ENCODE measurements around the gene SEC62.

Gene SEC62

DNA sequence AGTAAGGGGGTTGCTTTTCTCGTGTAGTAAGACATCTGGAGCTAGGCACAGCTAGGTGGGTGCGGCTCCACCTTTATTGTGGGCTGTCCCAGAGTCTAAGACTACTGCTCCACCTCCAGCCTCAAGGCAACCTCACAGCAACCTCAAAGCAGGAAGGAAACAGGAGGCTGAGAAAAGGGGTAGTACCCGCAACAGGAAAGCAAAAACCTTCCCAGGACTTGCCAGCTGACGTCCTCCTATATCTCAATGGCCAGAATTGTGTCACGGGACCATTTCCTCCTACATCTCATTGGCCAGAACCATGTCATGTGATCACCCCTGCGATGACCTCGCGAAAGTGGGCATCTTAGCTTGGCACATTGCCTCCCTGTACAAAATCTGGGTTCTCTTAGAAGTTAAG lies 66.9 kb downstream of the SEC62 start:
- no peak overlapping the region for H3K27ac ChIP-seq (ENCODE audit: low read depth, low read length)
- no peak overlapping the region for H3K9ac ChIP-seq (ENCODE audit: low read length)
- peaks cover 3% of the 10 kb centered on the region for H3K27me3 ChIP-seq (ENCODE audit: control insufficient read depth, insufficient read depth, low read length)
- no peaks in the 10 kb centered on the region for H3K4me1 ChIP-seq (ENCODE audit: control insufficient read depth, insufficient read depth, low read length)
- H3K36me3 ChIP-seq (ENCODE audit: control insufficient read depth, insufficient read depth, low read length): no peaks in the 10 kb centered on the region
- H3K4me3 ChIP-seq (ENCODE audit: low read length): no peak overlapping the region

DNA sequence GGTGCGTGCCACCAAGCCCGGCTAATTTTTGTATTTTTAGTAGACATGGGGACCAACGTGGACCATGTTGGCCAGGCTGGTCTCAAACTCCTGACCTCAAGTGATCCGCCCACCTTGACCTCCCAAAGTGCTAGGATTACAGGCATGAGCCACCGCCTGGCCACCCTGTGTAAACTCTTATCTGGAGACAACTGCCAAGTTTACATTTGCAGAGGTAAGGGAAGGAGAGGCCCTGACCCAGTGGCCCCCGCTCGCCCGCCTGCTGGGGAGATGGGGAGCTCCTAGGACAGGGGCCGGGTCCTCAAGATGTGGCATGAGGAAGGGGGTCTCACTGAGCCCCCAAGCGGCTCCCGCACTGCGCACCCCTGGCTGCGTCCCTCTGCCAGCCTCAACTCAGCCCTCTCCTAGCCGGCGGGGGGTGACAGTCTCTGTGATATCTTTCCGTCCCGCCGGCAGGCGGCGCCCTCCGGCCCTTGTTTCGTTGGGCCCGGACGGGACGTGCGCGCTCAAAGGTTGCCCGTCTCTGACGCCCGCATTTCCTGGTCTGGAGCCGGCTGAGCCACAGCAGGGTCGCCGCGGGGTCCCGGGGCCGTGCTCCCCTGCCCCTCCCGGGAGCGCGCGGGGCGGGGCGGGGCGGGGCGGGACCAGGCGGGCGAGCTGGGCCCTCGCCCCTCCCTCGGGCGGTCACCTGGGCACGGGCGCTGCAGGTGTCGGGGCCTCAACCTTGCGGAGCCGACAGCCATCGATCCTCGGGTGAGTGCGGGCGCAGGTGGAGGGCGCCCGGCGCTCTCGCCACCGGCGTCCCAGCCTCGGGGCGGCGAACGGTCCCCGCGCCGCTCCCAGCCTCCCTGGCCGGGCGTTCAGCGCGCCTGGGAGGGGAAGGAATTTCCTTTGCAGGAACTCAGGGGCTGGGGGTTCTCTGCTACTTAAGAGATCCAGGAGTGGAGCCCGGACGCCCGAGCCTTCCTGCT lies 71.1 kb downstream of the SEC62 start, which contains the start of gene GPR160:
Gene GPR160 (plus strand): TSS at position 533 of the 971 bp plus-strand sequence. CDS start 45,978 bp downstream, outside the sequence.
- Histone ChIP-seq H3K36me3 (ENCODE audit: control insufficient read depth, insufficient read depth, low read length) (no peaks in the 10 kb centered on the region), H3K4me3 (ENCODE audit: low read length) (peak within 1 kb of the TSS; percentile 62), H3K27ac (ENCODE audit: low read depth, low read length) (no peak within 1 kb of the TSS), H3K4me1 (ENCODE audit: control insufficient read depth, insufficient read depth, low read length) (no peaks in the 10 kb centered on the region), H3K27me3 (ENCODE audit: control insufficient read depth, insufficient read depth, low read length) (peaks cover 3% of the 10 kb centered on the region), H3K9ac (ENCODE audit: low read length) (peak within 1 kb of the TSS; percentile 62)

DNA sequence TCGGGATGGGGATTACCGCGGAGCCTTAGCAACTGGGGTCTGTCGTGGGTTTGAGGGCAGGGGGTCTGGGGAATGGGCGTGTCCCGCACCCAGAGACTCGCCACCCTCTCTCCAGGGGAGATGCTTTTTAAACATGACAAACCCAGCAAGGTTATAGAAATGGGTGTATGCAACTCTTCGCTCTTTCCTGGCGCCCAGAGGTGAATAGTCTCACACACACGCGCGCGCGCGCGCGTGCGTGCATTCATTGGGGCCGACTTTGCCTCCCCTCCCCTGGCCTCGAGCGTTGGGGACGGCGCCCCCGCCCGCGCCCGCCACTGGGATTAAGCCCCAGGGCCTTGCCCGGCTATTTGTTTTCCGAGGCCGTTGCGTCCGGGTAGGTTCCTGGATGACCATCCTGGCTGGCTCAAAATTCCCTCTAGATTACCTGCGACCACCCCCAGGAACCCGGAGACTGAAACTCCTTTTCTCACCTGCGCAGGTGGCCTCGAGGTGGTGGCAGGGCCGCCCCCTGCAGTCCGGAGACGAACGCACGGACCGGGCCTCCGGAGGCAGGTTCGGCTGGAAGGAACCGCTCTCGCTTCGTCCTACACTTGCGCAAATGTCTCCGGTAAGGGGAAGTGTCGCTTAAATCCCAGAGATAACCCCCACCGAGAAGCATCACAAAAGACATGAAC lies 72.0 kb downstream of the SEC62 start:
- Histone ChIP-seq H3K9ac (ENCODE audit: low read length) (peak overlapping the region; percentile 62), H3K27ac (ENCODE audit: low read depth, low read length) (no peak overlapping the region), H3K4me3 (ENCODE audit: low read length) (peak overlapping the region; percentile 62), H3K27me3 (ENCODE audit: control insufficient read depth, insufficient read depth, low read length) (peaks cover 3% of the 10 kb centered on the region), H3K36me3 (ENCODE audit: control insufficient read depth, insufficient read depth, low read length) (no peaks in the 10 kb centered on the region), H3K4me1 (ENCODE audit: control insufficient read depth, insufficient read depth, low read length) (no peaks in the 10 kb centered on the region)

DNA sequence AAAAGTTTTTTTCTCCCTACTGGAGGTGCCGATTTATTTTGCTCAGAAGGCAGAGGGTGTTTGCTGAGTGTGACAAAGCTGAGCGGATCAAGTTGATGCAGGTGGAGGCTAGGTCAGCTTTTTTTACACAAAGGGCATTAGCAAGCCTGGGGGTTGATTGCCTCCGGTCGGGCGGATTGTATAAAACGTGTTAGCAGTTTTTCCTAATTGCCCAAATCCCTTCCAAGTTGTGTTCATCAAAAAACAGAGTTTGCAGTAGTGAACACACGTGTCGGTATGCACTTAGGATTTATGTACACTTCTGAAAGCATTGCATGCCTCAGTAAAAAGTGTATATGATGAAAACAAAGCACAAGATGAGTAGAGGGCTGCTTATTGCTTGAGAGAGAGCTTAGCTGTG lies 73.8 kb downstream of the SEC62 start:
- Histone ChIP-seq H3K9ac (ENCODE audit: low read length) (no peak overlapping the region), H3K27ac (ENCODE audit: low read depth, low read length) (no peak overlapping the region), H3K27me3 (ENCODE audit: control insufficient read depth, insufficient read depth, low read length) (peaks cover 3% of the 10 kb centered on the region), H3K4me1 (ENCODE audit: control insufficient read depth, insufficient read depth, low read length) (no peaks in the 10 kb centered on the region), H3K4me3 (ENCODE audit: low read length) (peak overlapping the region; percentile 20), H3K36me3 (ENCODE audit: control insufficient read depth, insufficient read depth, low read length) (peaks cover 2% of the 10 kb centered on the region)

DNA sequence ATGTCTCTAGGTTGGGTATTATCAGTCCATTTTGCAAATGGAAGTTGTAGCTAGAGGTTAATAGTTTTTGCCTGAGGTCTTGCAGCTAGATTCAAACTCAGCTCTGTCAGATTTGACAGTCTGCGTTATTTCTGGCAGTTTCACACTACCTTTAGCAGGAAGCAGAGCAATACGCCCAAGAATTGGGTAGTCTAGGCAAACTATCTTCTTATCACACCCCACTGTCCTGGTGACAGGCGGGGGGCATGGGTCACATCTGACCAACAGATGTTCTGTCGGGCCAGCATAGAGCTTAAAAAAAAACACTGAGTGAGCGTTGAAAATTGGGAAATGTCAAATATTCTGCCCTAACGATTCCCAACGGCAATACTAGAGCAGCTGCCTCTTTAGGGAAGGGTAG lies 76.9 kb downstream of the SEC62 start:
- H3K27ac ChIP-seq (ENCODE audit: low read depth, low read length): no peak overlapping the region

DNA sequence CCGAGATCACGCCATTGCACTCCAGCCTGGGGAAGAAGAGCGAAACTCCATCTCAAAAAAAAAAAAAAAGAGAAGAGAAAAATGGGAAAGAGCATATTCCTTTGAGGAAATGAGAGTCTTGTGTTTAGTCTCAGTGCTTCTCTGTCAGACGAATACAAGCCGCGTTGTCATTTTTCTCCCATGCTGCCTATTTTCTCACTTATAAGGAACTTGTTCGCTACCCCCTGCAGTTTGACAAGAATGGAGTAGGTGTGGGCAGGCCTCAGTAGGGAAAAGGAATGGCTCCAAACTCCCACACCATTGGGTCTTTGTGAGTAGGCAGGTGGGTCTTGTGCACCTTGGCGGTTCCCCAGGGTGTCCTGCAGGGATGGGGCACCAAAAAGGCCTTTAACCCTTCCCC lies 77.7 kb downstream of the SEC62 start:
- no peaks in the 10 kb centered on the region for H3K4me1 ChIP-seq (ENCODE audit: control insufficient read depth, insufficient read depth, low read length)
- no peak overlapping the region for H3K27ac ChIP-seq (ENCODE audit: low read depth, low read length)
- no peak overlapping the region for H3K9ac ChIP-seq (ENCODE audit: low read length)
- H3K27me3 ChIP-seq (ENCODE audit: control insufficient read depth, insufficient read depth, low read length): no peaks in the 10 kb centered on the region
- no peak overlapping the region for H3K4me3 ChIP-seq (ENCODE audit: low read length)
- peaks cover 2% of the 10 kb centered on the region for H3K36me3 ChIP-seq (ENCODE audit: control insufficient read depth, insufficient read depth, low read length)

More for the DNA sequence above, 76.9 kb downstream of the SEC62 start:
- H3K36me3 ChIP-seq (ENCODE audit: control insufficient read depth, insufficient read depth, low read length): peaks cover 2% of the 10 kb centered on the region
- no peak overlapping the region for H3K4me3 ChIP-seq (ENCODE audit: low read length)
- H3K27me3 ChIP-seq (ENCODE audit: control insufficient read depth, insufficient read depth, low read length): no peaks in the 10 kb centered on the region
- H3K4me1 ChIP-seq (ENCODE audit: control insufficient read depth, insufficient read depth, low read length): no peaks in the 10 kb centered on the region
- H3K9ac ChIP-seq (ENCODE audit: low read length): no peak overlapping the region

DNA sequence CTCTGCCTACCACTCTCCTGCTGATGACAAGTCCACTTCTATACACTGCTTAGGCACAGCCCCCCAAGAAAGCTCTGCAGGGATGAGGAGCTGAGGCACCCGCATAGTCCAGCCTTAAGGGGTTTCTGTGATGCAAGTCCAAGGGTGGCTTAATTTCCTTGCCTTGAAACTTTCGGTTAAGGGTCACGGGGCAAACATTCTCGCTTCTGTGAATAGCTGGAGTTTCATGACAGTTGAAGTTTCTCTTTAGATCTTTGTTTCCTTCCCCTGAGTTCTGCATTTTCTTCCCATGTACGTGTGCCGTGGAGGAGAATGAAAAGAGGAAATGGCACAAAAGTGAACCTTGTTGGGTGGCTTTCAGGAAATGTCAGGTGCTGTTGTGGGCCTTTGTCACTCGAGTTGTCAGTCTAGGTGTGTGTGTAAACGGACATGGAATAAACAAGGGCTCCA lies 78.2 kb downstream of the SEC62 start:
- Histone ChIP-seq H3K36me3 (ENCODE audit: control insufficient read depth, insufficient read depth, low read length) (peaks cover 2% of the 10 kb centered on the region), H3K4me1 (ENCODE audit: control insufficient read depth, insufficient read depth, low read length) (no peaks in the 10 kb centered on the region), H3K27ac (ENCODE audit: low read depth, low read length) (no peak overlapping the region), H3K9ac (ENCODE audit: low read length) (no peak overlapping the region), H3K27me3 (ENCODE audit: control insufficient read depth, insufficient read depth, low read length) (no peaks in the 10 kb centered on the region), H3K4me3 (ENCODE audit: low read length) (no peak overlapping the region)

DNA sequence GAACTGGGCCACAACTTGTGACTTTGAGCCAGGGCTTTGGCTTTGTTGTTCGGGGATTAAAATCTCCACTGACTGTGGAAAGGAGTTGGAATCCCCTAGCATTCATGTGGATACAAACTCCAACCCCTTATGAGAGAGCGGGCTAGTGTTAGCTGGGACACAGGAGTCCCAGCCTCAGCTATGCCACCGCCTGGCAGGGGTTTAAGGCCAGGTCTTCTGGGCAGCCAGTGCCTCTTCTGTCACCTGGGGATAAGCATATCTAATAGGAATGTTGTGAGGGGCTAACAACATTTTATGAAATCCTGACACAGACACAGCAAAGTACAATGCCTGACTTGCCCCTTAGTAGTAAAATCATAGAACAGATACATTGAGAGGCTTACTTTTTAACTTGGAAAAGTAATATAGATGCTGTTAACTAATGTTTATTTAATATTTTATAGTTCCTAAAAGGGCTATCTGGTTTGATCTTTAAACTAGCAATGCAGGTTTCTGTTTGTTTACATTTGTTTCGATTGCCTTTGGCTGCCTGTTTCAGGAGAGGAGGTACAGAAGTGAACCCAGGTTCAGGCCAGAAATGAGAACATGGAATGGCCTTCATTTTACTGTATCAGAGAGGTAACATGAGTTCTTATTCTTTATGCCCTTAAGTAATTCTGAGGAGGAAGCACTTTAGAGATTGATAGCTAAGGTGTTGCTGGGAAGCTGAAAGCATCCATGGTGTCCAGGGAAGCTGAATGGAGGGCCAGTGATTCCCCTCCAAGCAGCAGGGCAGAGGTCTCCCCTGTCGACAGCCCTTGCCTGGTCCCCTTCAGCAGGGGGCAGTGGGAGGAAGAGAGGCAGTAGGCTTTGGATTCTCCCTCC lies 79.9 kb downstream of the SEC62 start:
- peak overlapping the region; percentile 39 for H3K9ac ChIP-seq (ENCODE audit: low read length)
- no peaks in the 10 kb centered on the region for H3K27me3 ChIP-seq (ENCODE audit: control insufficient read depth, insufficient read depth, low read length)
- H3K4me3 ChIP-seq (ENCODE audit: low read length): peak overlapping the region; percentile 12
- H3K27ac ChIP-seq (ENCODE audit: low read depth, low read length): no peak overlapping the region
- no peaks in the 10 kb centered on the region for H3K4me1 ChIP-seq (ENCODE audit: control insufficient read depth, insufficient read depth, low read length)
- H3K36me3 ChIP-seq (ENCODE audit: control insufficient read depth, insufficient read depth, low read length): peaks cover 2% of the 10 kb centered on the region

DNA sequence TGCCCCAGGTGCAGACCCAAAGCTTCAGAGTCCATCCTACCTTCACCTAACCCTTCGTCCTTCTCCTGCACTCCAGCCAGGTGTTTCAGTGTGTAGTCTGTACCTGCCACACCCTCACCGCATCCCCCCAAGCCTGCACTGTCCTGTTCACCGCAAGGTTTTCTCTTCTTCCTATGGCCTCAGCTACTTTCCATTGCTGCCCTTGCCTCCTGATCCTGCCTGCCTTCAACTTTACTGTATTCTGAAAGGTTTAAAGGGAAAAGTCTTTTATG lies 80.5 kb downstream of the SEC62 start:
- H3K27ac ChIP-seq (ENCODE audit: low read depth, low read length): no peak overlapping the region
- peak overlapping the region; percentile 39 for H3K9ac ChIP-seq (ENCODE audit: low read length)
- no peaks in the 10 kb centered on the region for H3K27me3 ChIP-seq (ENCODE audit: control insufficient read depth, insufficient read depth, low read length)
- peak overlapping the region; percentile 12 for H3K4me3 ChIP-seq (ENCODE audit: low read length)
- H3K36me3 ChIP-seq (ENCODE audit: control insufficient read depth, insufficient read depth, low read length): peaks cover 2% of the 10 kb centered on the region
- H3K4me1 ChIP-seq (ENCODE audit: control insufficient read depth, insufficient read depth, low read length): no peaks in the 10 kb centered on the region

Data from rectal smooth muscle tissue (tissue), 1 donor.